D721Med (cell line): ENCODE data around the gene KDR.

Source experiments
- DNase-seq: peaks from one replicate; pipeline ENCODE4 v3.0.0; 2011; ENCODE audit warnings: low spot score; ENCODE audit not compliant: insufficient read length
- FAIRE-seq: peaks from 2 replicates; lab custom pipeline; 2011; peaks lifted over from hg19 to GRCh38; lab: Jason Lieb, UNC
- TF ChIP-seq, protein P1 (sequence below): IDR thresholded peaks from 2 replicates; pipeline ENCODE4 v1.5.1; 2012; ENCODE audit warnings: mild to moderate bottlenecking, control low read depth; ENCODE audit not compliant: insufficient read depth; ENCODE audit errors: missing control alignments

Gene KDR

GRCh38 chr4:55125087-55125721 is at the start of gene KDR:
Gene KDR, minus strand, starts transcription at chr4:55125595. Its CDS starts 302 bp downstream, at chr4:55125293.
- no peak for FAIRE-seq
- peak; percentile 25 for DNase-seq
- TF ChIP-seq, protein P1, sequence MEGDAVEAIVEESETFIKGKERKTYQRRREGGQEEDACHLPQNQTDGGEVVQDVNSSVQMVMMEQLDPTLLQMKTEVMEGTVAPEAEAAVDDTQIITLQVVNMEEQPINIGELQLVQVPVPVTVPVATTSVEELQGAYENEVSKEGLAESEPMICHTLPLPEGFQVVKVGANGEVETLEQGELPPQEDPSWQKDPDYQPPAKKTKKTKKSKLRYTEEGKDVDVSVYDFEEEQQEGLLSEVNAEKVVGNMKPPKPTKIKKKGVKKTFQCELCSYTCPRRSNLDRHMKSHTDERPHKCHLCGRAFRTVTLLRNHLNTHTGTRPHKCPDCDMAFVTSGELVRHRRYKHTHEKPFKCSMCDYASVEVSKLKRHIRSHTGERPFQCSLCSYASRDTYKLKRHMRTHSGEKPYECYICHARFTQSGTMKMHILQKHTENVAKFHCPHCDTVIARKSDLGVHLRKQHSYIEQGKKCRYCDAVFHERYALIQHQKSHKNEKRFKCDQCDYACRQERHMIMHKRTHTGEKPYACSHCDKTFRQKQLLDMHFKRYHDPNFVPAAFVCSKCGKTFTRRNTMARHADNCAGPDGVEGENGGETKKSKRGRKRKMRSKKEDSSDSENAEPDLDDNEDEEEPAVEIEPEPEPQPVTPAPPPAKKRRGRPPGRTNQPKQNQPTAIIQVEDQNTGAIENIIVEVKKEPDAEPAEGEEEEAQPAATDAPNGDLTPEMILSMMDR, result no peak

- TF ChIP-seq, protein P1, result no peak
- no peak for FAIRE-seq
- no peak for DNase-seq
Observed at GRCh38 chr4:55173580-55173979, 48.2 kb upstream of the KDR start.

GRCh38 chr4:55172694-55173287 is 47.4 kb upstream of the KDR start:
- TF ChIP-seq, protein P1, result no peak
- no peak for DNase-seq
- no peak for FAIRE-seq

- TF ChIP-seq, protein P1, result no peak
- FAIRE-seq (no peak), DNase-seq (no peak)
Observed at GRCh38 chr4:55170462-55170861, 45.1 kb upstream of the KDR start.

- FAIRE-seq (no peak), DNase-seq (no peak)
- TF ChIP-seq, protein P1, result no peak
Observed at GRCh38 chr4:55169352-55169961, 44.1 kb upstream of the KDR start.

DNA sequence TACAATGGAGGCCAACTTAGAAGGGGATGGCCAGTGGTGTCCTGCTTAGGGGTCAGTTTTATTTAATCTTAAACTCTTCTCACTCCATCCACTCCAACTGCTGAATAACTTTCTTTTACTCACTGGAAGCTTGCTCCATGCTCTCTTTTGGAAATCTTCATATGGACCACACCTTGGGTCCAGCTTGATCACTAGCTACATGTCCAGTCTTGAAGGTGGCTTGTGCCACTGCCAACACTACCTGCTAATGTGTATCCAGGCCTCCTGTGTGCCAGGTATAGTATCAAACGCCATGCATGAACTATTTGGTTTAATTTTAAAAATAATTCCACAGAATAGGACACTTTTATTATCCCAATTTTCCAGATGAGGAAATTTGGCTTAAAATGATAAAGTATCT is 37.0 kb upstream of the KDR start:
- TF ChIP-seq, protein P1, result no peak
- FAIRE-seq, result no peak
- DNase-seq, result no peak

DNA sequence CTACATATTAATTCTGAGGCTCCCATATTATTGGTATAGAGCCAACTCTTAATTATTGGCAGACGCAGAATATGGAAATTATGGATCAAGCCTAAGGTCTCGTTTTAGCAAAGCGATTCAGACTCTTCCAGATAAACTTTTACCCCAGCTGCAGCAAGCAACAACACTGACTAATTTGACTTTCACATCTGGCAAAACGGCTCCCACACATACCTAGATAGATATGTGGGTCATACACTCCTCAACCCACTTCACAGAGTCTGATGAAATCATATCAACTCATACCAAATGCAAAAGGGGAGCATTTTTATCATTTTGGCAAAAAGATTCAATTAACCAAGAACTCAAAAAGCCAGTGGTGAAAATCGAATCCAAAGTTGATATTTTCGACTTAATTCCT is 36.3 kb upstream of the KDR start:
- TF ChIP-seq, protein P1, result no peak
- FAIRE-seq (no peak), DNase-seq (no peak)
